K562 (cell line): ENCODE data around the gene AKAP6. TPM values are rescaled to one million over a fixed set of nuclear protein-coding genes. Genes with fewer than 3 reads are reported as not detected.

Experiments used
- ATAC-seq: fragments of 200-7000 bp; cut with Tn5 transposase; 3 replicates; pipeline ENCODE4 v1.9.1; 2020; ENCODE audit warnings: moderate library complexity
- BruUV-seq: library from RNA; stranded (reverse); fragments of 400-500 nt; replicated peaks from 2 replicates; lab custom pipeline; 2021; lab: Mats Ljungman, UMichigan
- CTCF ChIA-PET: fragments of 300-600 bp; formaldehyde crosslinking; extraction: SDS; loops from one replicate; lab custom pipeline; 2021; ENCODE audit warnings: low intra/inter-chr PET ratio; lab: Yijun Ruan, JAX
- POLR2A ChIA-PET: fragments of 300-600, 350-650 bp; sonication (Branson Sonifier 250); formaldehyde crosslinking; extraction: SDS; loops from one replicate; lab custom pipeline; 2021; ENCODE audit warnings: antibody characterized with exemption, inconsistent platforms; lab: Yijun Ruan, JAX
- DNase-seq, 4 experiments: peaks; one replicate each; pipeline versions ENCODE4 v3.0.0 to v3.0.0-alpha.2; 2011 to 2018; ENCODE audit warnings: low spot score in 3 of 4, mixed read lengths in 3 of 4; ENCODE audit errors: extremely low read depth in 1 of 4
- FAIRE-seq: peaks from 2 replicates; lab custom pipeline; 2011; peaks lifted over from hg19 to GRCh38; lab: Jason Lieb, UNC
- H2AFZ ChIP-seq: 2 replicates; pipeline ENCODE4 v1.6.0; 2011; ENCODE audit warnings: low read depth, low read length, control low read depth, inconsistent platforms
- H3K27ac ChIP-seq: fragments of 200-600 bp; 3 replicates; pipeline ENCODE4 v1.8.0; 2011; ENCODE audit warnings: low read depth, mild to moderate bottlenecking, control low read depth, inconsistent platforms, low read length, moderate library complexity, mixed read lengths; ENCODE audit errors: extremely low read depth
- H3K27me3 ChIP-seq, 2 experiments: fragments of 300-600 bp in 1 of 2; 2 replicates in 1 of 2; 3 replicates in 1 of 2; pipeline versions ENCODE4 v1.6.0 to v1.8.0; 2011; ENCODE audit warnings: inconsistent platforms in 2 of 2, low read length in 2 of 2, mild to moderate bottlenecking in 1 of 2, mixed read lengths in 1 of 2, moderate library complexity in 1 of 2; ENCODE audit not compliant: control insufficient read depth in 2 of 2, insufficient read depth in 2 of 2
- H3K36me3 ChIP-seq: fragments of 300-600 bp; 3 replicates; pipeline ENCODE4 v1.8.0; 2011; ENCODE audit warnings: mild to moderate bottlenecking, low read length, inconsistent platforms; ENCODE audit not compliant: control insufficient read depth, insufficient read depth
- H3K4me1 ChIP-seq, 2 experiments: fragments of 200-600 bp in 1 of 2; replicated peaks in 1 of 2; 2 replicates in 1 of 2; 3 replicates in 1 of 2; pipeline versions ENCODE4 v1.5.1 to v1.8.0; 2011; ENCODE audit warnings: inconsistent platforms in 2 of 2, low read length in 2 of 2, mild to moderate bottlenecking in 1 of 2, mixed read lengths in 1 of 2, moderate library complexity in 1 of 2; ENCODE audit not compliant: control insufficient read depth in 2 of 2, insufficient read depth in 2 of 2
- H3K4me2 ChIP-seq: 2 replicates; pipeline ENCODE4 v1.6.1; 2011; ENCODE audit warnings: low read length, control low read depth, inconsistent platforms, mixed read lengths; ENCODE audit not compliant: insufficient read depth
- H3K4me3 ChIP-seq: fragments of 200-600 bp; sonication (generic), shearing (Covaris generic); 2 replicates; pipeline ENCODE4 v1.5.1; 2016; ENCODE audit warnings: control low read depth, inconsistent platforms
- H3K79me2 ChIP-seq: fragments of 200-600 bp; 3 replicates; pipeline ENCODE4 v1.8.0; 2011; ENCODE audit warnings: low read length, inconsistent platforms; ENCODE audit not compliant: control insufficient read depth, insufficient read depth
- H3K9ac ChIP-seq, 2 experiments: 2 replicates each; pipeline versions ENCODE4 v1.6.0 to v1.6.1; 2011; ENCODE audit warnings: low read depth in 2 of 2, low read length in 2 of 2, control low read depth in 1 of 2, inconsistent platforms in 1 of 2, mild to moderate bottlenecking in 1 of 2, mixed read lengths in 1 of 2; ENCODE audit not compliant: insufficient read depth in 1 of 2
- H3K9me1 ChIP-seq: one replicate; pipeline ENCODE4 v1.6.0; 2011; ENCODE audit warnings: inconsistent platforms, mild to moderate bottlenecking, low read length, moderate library complexity; ENCODE audit not compliant: control insufficient read depth, insufficient read depth
- H3K9me3 ChIP-seq: replicated peaks from 2 replicates; pipeline ENCODE4 v1.5.1; 2011; ENCODE audit warnings: low read depth, low read length, inconsistent platforms; ENCODE audit not compliant: control insufficient read depth, insufficient read depth
- H4K20me1 ChIP-seq: replicated peaks from 2 replicates; pipeline ENCODE4 v1.6.1; 2011; ENCODE audit warnings: low read length, inconsistent platforms, mixed read lengths; ENCODE audit not compliant: control insufficient read depth, insufficient read depth
- CTCFL ChIP-seq: IDR thresholded peaks from 2 replicates; pipeline ENCODE4 v1.6.1; 2011; ENCODE audit warnings: borderline replicate concordance, low read depth, mild to moderate bottlenecking, moderate library complexity, low read length; ENCODE audit not compliant: insufficient read depth, poor library complexity, severe bottlenecking
- KLF13 ChIP-seq: fragments of 450-650 bp; IDR thresholded peaks from 2 replicates; pipeline ENCODE4 v1.6.1; 2016; ENCODE audit warnings: missing genetic modification characterization, low read depth, mild to moderate bottlenecking, missing compliant biosample characterization, moderate library complexity, borderline replicate concordance
- MAFK ChIP-seq: IDR thresholded peaks from 2 replicates; pipeline ENCODE4 v1.6.1; 2011; ENCODE audit warnings: low read length, improper control_type of control experiment
- STAT5B ChIP-seq: fragments of 250-450 bp; sonication (Bioruptor Pico); IDR thresholded peaks from 2 replicates; pipeline ENCODE4 v1.8.0; 2021; ENCODE audit warnings: mild to moderate bottlenecking, inconsistent platforms
- ZNF76 ChIP-seq: fragments of 250-450 bp; sonication (Bioruptor Pico); IDR thresholded peaks from 2 replicates; pipeline ENCODE4 v1.4.0; 2020; ENCODE audit warnings: mild to moderate bottlenecking, moderate library complexity, borderline replicate concordance
- WGBS: fragments of 100-300 bp; shearing (Covaris generic); methylation state at CpG from one replicate; pipeline ENCODE4 v1.1.6; 2016; ENCODE audit warnings: low coverage, mixed read lengths; ENCODE audit not compliant: insufficient coverage; ENCODE audit errors: missing lambda C conversion rate; 5-methylcytosine and 5-hydroxymethylcytosine counted together
- in situ Hi-C: fragments of 300-500 bp; cut with MboI; formaldehyde crosslinking; loops from 4 replicates; pipeline ENCODE4 v1.15.0; 2018; ENCODE audit warnings: inconsistent platforms, mixed read lengths
- intact Hi-C: fragments of 100-400 bp; cut with micrococcal nuclease; formaldehyde crosslinking; loops from 2 replicates; pipeline ENCODE4 v1.14.2; 2022
- polyA plus RNA-seq, 8 experiments: library from polyadenylated mRNA; depleted of rRNA in 4 of 8; stranded (reverse) in 5 of 8; unstranded in 3 of 8; fragments of >200 nt; fragmentation: Nextera tagmentation in 2 of 8; fragmentation: Illumina TruSeq in 1 of 8; extraction: Ambion mirVana in 2 of 8; extraction: Trizol in 1 of 8; gene quantifications; 2 replicates each; pipeline versions ENCODE4 v1.2.1 to v1.2.3, GENCODE V29; 2011 to 2014; ENCODE audit warnings: inconsistent platforms in 1 of 8, missing spikeins in 1 of 8
- total RNA-seq, 7 experiments: library from RNA; depleted of rRNA in 6 of 7; stranded (reverse); fragments of >200 nt in 6 of 7; fragmentation: Illumina TruSeq in 2 of 7; extraction: Trizol in 2 of 7; gene quantifications; 2 replicates each; pipeline versions ENCODE4 v1.2.1 to v1.2.3, GENCODE V29; 2011 to 2021; ENCODE audit warnings: low replicate concordance in 1 of 7

Gene AKAP6
- total and polyA plus RNA-seq, 9 of the 15 experiments (the other 6 are each of a cell fraction or from before 2014, with no cell fraction given), result 0.03 to 1.7 (median 0.48) TPM

- intact Hi-C loops (no loop called here), in situ Hi-C loops (loop anchor here (25.0 kb wide), 1 partner anchor 1193 kb away; no protein-coding TSS in a partner anchor)
- WGBS, result 10% methylated on average over 3 of the region's 3 CpGs
- no TSS peak for BruUV-seq
- H3K27me3 ChIP-seq, result no peaks in the 10 kb centered on the region
- H3K9me3 ChIP-seq, result no peaks in the 10 kb centered on the region
- no peak overlapping the region for H3K9ac ChIP-seq
- H3K79me2 ChIP-seq, result no peaks in the 10 kb centered on the region
- ATAC-seq, result no peak
- no peak for DNase-seq
- H3K4me2 ChIP-seq, result no peak overlapping the region
- FAIRE-seq, result no peak
- H3K4me3 ChIP-seq, result no peak overlapping the region
- no peak overlapping the region for H2AFZ ChIP-seq
- ChIA-PET POLR2A (no interaction called here), CTCF (no interaction called here)
- TF ChIP-seq STAT5B (no peak), ZNF76 (CRISPR knock-in tag) (no peak), MAFK (no peak), CTCFL (no peak), KLF13 (tag) (no peak)
- H3K9me1 ChIP-seq, result no peaks in the 10 kb centered on the region
- no peaks in the 10 kb centered on the region for H4K20me1 ChIP-seq
- no peak overlapping the region for H3K27ac ChIP-seq
- H3K4me1 ChIP-seq, result no peaks in the 10 kb centered on the region
- no peaks in the 10 kb centered on the region for H3K36me3 ChIP-seq
Observed at GRCh38 chr14:32594766-32595165, 265.7 kb downstream of the AKAP6 start.
